ENCODE results near the gene S100A7A. TPM values are rescaled to one million over a fixed set of nuclear protein-coding genes. Genes with fewer than 3 reads are reported as not detected.

The S100A7A gene
- total RNA-seq, 1 experiment from 2014 or later, result not detected

- no peak for TF ChIP-seq ZNF138 (CRISPR knock-in tag; conservative IDR thresholded peaks at IDR 0.05)
Measured at GRCh38 chr1:153386500-153386901, 29.8 kb upstream of the S100A7A start (continued).

GRCh38 chr1:153387001-153387400 lies 29.3 kb upstream of the S100A7A start:
- Mint-ChIP-seq H3K27ac (no peak overlapping the region), H3K9me3 (peaks cover 5% of the 10 kb centered on the region), H3K27me3 (ENCODE audit: low read depth) (peaks cover 7% of the 10 kb centered on the region; the same call in 1 of the 2 replicates), H3K4me3 (no peak overlapping the region), H3K36me3 (no peaks in the 10 kb centered on the region), H3K4me1 (no peaks in the 10 kb centered on the region)
- ChIA-PET POLR2A (interaction anchor here (0.5 kb wide), 1 partner anchor 37 kb away, joined by 4 read pairs; no protein-coding TSS in a partner anchor), CTCF (interaction anchor here (1.1 kb wide), 1 partner anchor 13 kb away, joined by 3 read pairs; no protein-coding TSS in a partner anchor)
- no peak for ATAC-seq
- no peak for DNase-seq (ENCODE audit: low spot score)
- no peak for TF ChIP-seq ESRRA (CRISPR knock-in tag; IDR thresholded peaks at IDR 0.05; ENCODE audit: borderline replicate concordance)
- no peak for TF ChIP-seq IRF2 (CRISPR knock-in tag; IDR thresholded peaks at IDR 0.05; ENCODE audit: borderline replicate concordance, low read depth)
- no peak for TF ChIP-seq AR (CRISPR knock-in tag; IDR thresholded peaks at IDR 0.05)
- no peak for TF ChIP-seq CTCF (IDR thresholded peaks at IDR 0.05)
- TF ChIP-seq ZNF396 (CRISPR knock-in tag; IDR thresholded peaks at IDR 0.05; ENCODE audit: borderline replicate concordance), result no peak
- TF ChIP-seq IRF1 (CRISPR knock-in tag; IDR thresholded peaks at IDR 0.05), result no peak
- no peak for TF ChIP-seq JAZF1 (CRISPR knock-in tag; IDR thresholded peaks at IDR 0.05)
- TF ChIP-seq ERG (CRISPR knock-in tag; IDR thresholded peaks at IDR 0.05), result no peak
- TF ChIP-seq ZBTB43 (CRISPR knock-in tag; IDR thresholded peaks at IDR 0.05), result no peak
- TF ChIP-seq E2F4 (CRISPR knock-in tag; IDR thresholded peaks at IDR 0.05; ENCODE audit: borderline replicate concordance, low read depth), result no peak
- TF ChIP-seq SMAD3 (CRISPR knock-in tag; IDR thresholded peaks at IDR 0.05; ENCODE audit: borderline replicate concordance), result no peak
- TF ChIP-seq ZSCAN18 (CRISPR knock-in tag; IDR thresholded peaks at IDR 0.05), result no peak

Data from WTC11 (cell line).